Ascending aorta (tissue), 2 donors: Measurements from ENCODE around the gene CRELD1. TPM values are rescaled to one million over a fixed set of nuclear protein-coding genes. Genes with fewer than 3 reads are reported as not detected.
A peak's percentile ranks its signal among the peaks of the same experiment; 100 is the strongest.

Experiments
- DNase-seq, 2 donors: peaks; one replicate each; pipeline ENCODE4 v3.0.0-alpha.2; 2019; ENCODE audit warnings: low spot score in 2 of 2
- H3K27ac ChIP-seq, 2 donors: fragments of 200-600 bp; sonication (generic); one replicate each; pipeline ENCODE4 v1.5.1; 2016 to 2017; ENCODE audit warnings: mild to moderate bottlenecking in 1 of 2
- H3K27me3 ChIP-seq: fragments of 200-600 bp; sonication (generic); one replicate; pipeline ENCODE4 v1.5.1; 2017
- H3K36me3 ChIP-seq, 2 donors: fragments of 200-600 bp; sonication (generic); one replicate each; pipeline ENCODE4 v1.5.1; 2016
- H3K4me1 ChIP-seq, 2 donors: fragments of 200-600 bp; sonication (generic); one replicate each; pipeline ENCODE4 v1.5.1; 2016 to 2017; ENCODE audit warnings: mild to moderate bottlenecking in 1 of 2
- H3K4me3 ChIP-seq, 2 donors: fragments of 200-600 bp; sonication (generic); one replicate each; pipeline ENCODE4 v1.5.1; 2016 to 2017; ENCODE audit warnings: mild to moderate bottlenecking in 1 of 2
- H3K9me3 ChIP-seq, 2 donors: fragments of 200-600 bp; sonication (generic); one replicate each; pipeline ENCODE4 v1.5.1; 2016
- intact Hi-C: fragments of 100-400 bp; cut with DNase I; formaldehyde crosslinking; loops from one replicate; pipeline ENCODE4 v1.15.1; 2023
- total RNA-seq: library from RNA; depleted of rRNA; stranded (reverse); fragments of >200 nt; gene quantifications from one replicate; pipeline ENCODE4 v1.1.0, GENCODE V29; 2016
- TF ChIP-seq, protein P1 (sequence below), 3 experiments: fragments of 200-600 bp in 2 of 3; fragments of 450-650 bp in 1 of 3; sonication (generic) in 2 of 3; IDR thresholded peaks; one replicate each; pipeline ENCODE4 v1.5.1; 2016 to 2019; ENCODE audit warnings: antibody characterized with exemption in 3 of 3, mild to moderate bottlenecking in 1 of 3, moderate library complexity in 1 of 3

CRELD1 gene
- total RNA-seq, 1 donor from 2014 or later, result 35.8 TPM

DNA sequence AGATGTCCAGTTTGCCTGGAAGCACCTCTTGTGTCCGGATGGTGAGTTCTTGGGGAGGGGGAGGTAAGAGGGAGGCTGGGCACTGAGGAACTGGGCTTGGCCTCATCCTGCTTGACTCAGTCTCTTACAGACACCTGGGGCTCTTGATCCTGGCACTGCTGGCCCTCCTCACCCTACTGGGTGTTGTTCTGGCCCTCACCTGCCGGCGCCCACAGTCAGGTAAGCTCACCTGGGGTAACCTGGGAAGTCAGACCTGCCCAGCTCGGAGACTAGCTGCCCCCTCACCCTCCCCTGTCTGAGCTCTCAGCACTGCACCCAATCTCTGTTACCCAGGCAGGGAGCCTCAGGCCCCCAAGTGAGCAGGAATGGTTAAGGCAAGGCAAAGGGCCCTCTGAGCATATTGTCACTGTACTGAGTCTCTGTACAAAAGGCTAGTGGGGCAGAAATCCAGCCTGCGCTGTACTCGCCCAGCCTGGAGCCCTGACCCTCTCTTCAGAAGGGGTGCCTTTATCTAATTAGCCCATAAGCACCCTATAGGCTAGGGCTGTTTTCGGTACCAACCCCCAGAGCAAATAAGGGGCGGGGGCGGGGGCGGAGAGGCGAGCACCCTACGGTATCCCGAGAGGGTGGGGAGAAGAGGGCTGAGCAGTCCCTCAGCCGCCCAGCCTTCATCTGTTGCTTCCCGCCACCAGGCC is 18.9 kb upstream of the CRELD1 start:
- Histone ChIP-seq H3K36me3 (no peaks in the 10 kb centered on the region), H3K9me3 (no peaks in the 10 kb centered on the region), H3K4me1 (peaks cover 22 to 32% of the 10 kb centered on the region in 2 donors), H3K27me3 (no peaks in the 10 kb centered on the region), H3K4me3 (peak overlapping the region; percentile 62 to 89), H3K27ac (peak overlapping the region; percentile 79 to 86)
- TF ChIP-seq, protein P1, sequence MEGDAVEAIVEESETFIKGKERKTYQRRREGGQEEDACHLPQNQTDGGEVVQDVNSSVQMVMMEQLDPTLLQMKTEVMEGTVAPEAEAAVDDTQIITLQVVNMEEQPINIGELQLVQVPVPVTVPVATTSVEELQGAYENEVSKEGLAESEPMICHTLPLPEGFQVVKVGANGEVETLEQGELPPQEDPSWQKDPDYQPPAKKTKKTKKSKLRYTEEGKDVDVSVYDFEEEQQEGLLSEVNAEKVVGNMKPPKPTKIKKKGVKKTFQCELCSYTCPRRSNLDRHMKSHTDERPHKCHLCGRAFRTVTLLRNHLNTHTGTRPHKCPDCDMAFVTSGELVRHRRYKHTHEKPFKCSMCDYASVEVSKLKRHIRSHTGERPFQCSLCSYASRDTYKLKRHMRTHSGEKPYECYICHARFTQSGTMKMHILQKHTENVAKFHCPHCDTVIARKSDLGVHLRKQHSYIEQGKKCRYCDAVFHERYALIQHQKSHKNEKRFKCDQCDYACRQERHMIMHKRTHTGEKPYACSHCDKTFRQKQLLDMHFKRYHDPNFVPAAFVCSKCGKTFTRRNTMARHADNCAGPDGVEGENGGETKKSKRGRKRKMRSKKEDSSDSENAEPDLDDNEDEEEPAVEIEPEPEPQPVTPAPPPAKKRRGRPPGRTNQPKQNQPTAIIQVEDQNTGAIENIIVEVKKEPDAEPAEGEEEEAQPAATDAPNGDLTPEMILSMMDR (IDR thresholded peaks at IDR 0.05), result peak in 1 of 3 experiments; percentile 27
- intact Hi-C loops, result loop anchor here (1.0 to 10.0 kb wide), 5 partner anchors 70 to 520 kb away; partner anchors contain the start of genes ARPC4, BRPF1, RPUSD3 and SETD5
- no peak for DNase-seq

DNA sequence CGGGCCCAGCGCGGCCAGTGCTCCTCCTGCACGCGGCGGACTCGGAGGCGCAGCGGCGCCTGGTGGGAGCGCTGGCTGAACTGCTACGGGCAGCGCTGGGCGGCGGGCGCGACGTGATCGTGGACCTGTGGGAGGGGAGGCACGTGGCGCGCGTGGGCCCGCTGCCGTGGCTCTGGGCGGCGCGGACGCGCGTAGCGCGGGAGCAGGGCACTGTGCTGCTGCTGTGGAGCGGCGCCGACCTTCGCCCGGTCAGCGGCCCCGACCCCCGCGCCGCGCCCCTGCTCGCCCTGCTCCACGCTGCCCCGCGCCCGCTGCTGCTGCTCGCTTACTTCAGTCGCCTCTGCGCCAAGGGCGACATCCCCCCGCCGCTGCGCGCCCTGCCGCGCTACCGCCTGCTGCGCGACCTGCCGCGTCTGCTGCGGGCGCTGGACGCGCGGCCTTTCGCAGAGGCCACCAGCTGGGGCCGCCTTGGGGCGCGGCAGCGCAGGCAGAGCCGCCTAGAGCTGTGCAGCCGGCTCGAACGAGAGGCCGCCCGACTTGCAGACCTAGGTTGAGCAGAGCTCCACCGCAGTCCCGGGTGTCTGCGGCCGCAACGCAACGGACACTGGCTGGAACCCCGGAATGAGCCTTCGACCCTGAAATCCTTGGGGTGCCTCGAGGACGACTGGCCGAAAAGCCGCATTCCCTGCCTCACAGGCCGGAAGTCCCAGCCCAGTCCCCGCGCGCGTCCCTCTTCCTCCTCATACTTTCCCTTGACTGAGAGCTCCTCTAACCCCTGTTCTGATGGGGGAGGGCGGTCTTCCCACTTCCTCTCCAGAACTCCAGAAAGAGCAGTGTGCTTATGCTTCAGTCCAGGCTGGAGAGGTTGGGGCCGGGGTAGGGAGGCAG is 18.1 kb upstream of the CRELD1 start:
- Histone ChIP-seq H3K27ac (peak overlapping the region; percentile 79 to 86), H3K4me3 (peak overlapping the region; percentile 62 to 89), H3K27me3 (no peaks in the 10 kb centered on the region), H3K9me3 (no peaks in the 10 kb centered on the region), H3K36me3 (peaks cover 0 to 4% of the 10 kb centered on the region in 2 donors), H3K4me1 (peaks cover 22 to 32% of the 10 kb centered on the region in 2 donors)
- intact Hi-C loops, result loop anchor here (1.0 to 10.0 kb wide), 7 partner anchors 18 to 521 kb away; partner anchors contain the start of genes ARPC4, BRPF1, CRELD1 and JAGN1
- peak in 1 of 2 donors; percentile 85 for DNase-seq
- TF ChIP-seq, protein P1 (IDR thresholded peaks at IDR 0.05), result peak in 2 of 3 experiments; percentile 32 to 56

DNA sequence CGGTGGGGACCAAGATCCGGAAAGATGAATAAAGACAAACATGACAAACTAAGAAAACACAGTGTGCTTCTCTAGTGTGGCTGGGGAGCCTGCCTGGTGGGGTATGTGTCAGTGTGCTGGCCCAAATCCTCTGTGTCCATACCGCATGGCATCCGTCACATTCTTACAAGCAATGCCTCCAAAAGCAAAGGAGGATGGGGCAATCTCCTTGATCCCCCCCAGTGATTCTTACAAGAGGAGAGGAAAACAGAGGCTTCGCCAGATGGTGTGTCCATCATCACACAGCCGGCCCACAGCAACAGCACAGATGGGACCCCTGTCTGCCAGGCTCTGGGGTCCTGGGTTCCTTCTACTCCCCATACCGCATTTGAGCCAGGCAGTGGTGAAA is 17.3 kb upstream of the CRELD1 start:
- TF ChIP-seq, protein P1 (IDR thresholded peaks at IDR 0.05), result no peak
- DNase-seq, result peak in 1 of 2 donors; percentile 79
- Histone ChIP-seq H3K36me3 (peaks cover 0 to 8% of the 10 kb centered on the region in 2 donors), H3K9me3 (no peaks in the 10 kb centered on the region), H3K4me3 (peak overlapping the region; percentile 62 to 89), H3K27me3 (no peaks in the 10 kb centered on the region), H3K27ac (peak overlapping the region; percentile 79 to 86), H3K4me1 (peaks cover 22 to 32% of the 10 kb centered on the region in 2 donors)
- intact Hi-C loops, result loop anchor here (1.0 to 10.0 kb wide), 6 partner anchors 17 to 522 kb away; partner anchors contain the start of genes ARPC4, BRPF1, CRELD1 and JAGN1

DNA sequence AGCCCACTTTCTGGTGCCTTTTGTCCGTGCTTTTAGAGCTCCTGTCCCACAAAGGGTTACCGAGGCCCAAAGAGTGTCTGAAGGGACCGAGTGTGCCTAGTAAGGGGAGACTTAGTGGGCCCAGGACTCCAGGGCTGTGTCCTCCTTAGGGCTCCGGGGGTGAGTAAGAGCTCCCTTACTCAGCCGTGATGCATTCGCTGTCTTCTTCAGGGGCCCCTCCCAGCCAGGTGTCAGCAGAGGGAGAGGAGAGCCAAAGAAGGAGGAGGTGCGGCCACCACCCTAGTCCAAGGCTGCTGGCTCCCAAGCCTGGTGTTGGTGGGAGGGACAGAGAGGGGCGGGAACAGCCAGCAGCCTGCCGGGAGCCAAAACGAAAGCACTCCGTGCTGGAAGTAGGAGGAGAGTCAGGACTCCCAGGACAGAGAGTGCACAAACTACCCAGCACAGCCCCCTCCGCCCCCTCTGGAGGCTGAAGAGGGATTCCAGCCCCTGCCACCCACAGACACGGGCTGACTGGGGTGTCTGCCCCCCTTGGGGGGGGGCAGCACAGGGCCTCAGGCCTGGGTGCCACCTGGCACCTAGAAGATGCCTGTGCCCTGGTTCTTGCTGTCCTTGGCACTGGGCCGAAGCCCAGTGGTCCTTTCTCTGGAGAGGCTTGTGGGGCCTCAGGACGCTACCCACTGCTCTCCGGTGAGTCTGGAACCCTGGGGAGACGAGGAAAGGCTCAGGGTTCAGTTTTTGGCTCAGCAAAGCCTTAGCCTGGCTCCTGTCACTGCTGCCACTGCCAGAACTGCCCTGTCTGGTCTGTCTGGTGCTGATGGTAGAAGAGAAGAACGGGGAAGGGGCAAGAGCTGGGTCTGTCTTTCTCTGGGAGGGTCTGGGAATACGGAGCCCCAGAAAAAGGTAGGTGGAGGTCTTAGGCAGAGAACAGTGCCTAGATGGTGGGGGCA is 16.6 kb upstream of the CRELD1 start, which contains the start of gene IL17RC:
TSS of gene IL17RC (plus strand) at position 365 of the 947 bp plus-strand sequence. CDS start at position 583, 218 bp downstream.
- peak within 1 kb of the TSS; percentile 62 to 89 for H3K4me3 ChIP-seq
- H3K9me3 ChIP-seq, result no peaks in the 10 kb centered on the region
- peak within 1 kb of the TSS; percentile 79 to 86 for H3K27ac ChIP-seq
- peak; percentile 79 to 93 for DNase-seq
- TF ChIP-seq, protein P1 (IDR thresholded peaks at IDR 0.05), result no peak
- intact Hi-C loops, result loop anchor here (1.0 to 10.0 kb wide), 6 partner anchors 16 to 522 kb away; partner anchors contain the start of genes ARPC4, BRPF1, CRELD1 and JAGN1
- peaks cover 22 to 32% of the 10 kb centered on the region in 2 donors for H3K4me1 ChIP-seq
- H3K27me3 ChIP-seq, result no peaks in the 10 kb centered on the region
- H3K36me3 ChIP-seq, result peaks cover 0 to 8% of the 10 kb centered on the region in 2 donors
